Naive B cell (primary cell): ENCODE measurements around the gene ATE1. TPM values are rescaled to one million over a fixed set of nuclear protein-coding genes. Genes with fewer than 3 reads are reported as not detected.
"Not testable (repeated sequence)": the region's sequence is repeated elsewhere in the genome, so short reads cannot be mapped to it uniquely, and the experiment has no call there.

Experiments used
- ATAC-seq, 2 donors: fragments of 150-1000 bp; cut with Tn5 transposase; 2 replicates each; pipeline ENCODE4 v1.10.0; 2021; ENCODE audit warnings: low read depth in 2 of 2, mild to moderate bottlenecking in 2 of 2, moderate library complexity in 2 of 2
- DNase-seq: peaks from one replicate; pipeline ENCODE4 v3.0.0; 2022
- H3K27ac Mint-ChIP-seq, 6 donors: one replicate each; pipeline ENCODE4 v1.8.0; 2020 to 2022; ENCODE audit warnings: mild to moderate bottlenecking in 6 of 6, mixed read lengths in 6 of 6, moderate library complexity in 5 of 6, inconsistent platforms in 2 of 6
- H3K27me3 Mint-ChIP-seq, 3 donors: one replicate each; pipeline ENCODE4 v1.8.0; 2021 to 2022; ENCODE audit warnings: mixed read lengths in 3 of 3, mild to moderate bottlenecking in 1 of 3
- H3K36me3 Mint-ChIP-seq, 2 donors: one replicate each; pipeline ENCODE4 v1.8.0; 2020 to 2022; ENCODE audit warnings: mixed read lengths in 2 of 2, inconsistent platforms in 1 of 2, mild to moderate bottlenecking in 1 of 2
- H3K4me1 Mint-ChIP-seq, 3 donors: one replicate each; pipeline ENCODE4 v1.8.0; 2020 to 2022; ENCODE audit warnings: mixed read lengths in 3 of 3, inconsistent platforms in 1 of 3, mild to moderate bottlenecking in 1 of 3, moderate library complexity in 1 of 3
- H3K4me3 Mint-ChIP-seq, 8 donors: one replicate each; pipeline ENCODE4 v1.8.0; 2020 to 2022; ENCODE audit warnings: mild to moderate bottlenecking in 8 of 8, mixed read lengths in 8 of 8, moderate library complexity in 8 of 8, inconsistent platforms in 2 of 8
- H3K9me3 Mint-ChIP-seq, 7 donors: one replicate each; pipeline ENCODE4 v1.8.0; 2020 to 2022; ENCODE audit warnings: mixed read lengths in 7 of 7, mild to moderate bottlenecking in 5 of 7, inconsistent platforms in 2 of 7, moderate library complexity in 1 of 7
- polyA plus RNA-seq, 6 donors: library from polyadenylated mRNA; unstranded; fragments of 300-500 nt; fragmentation: Illumina TruSeq; gene quantifications; one replicate each; pipeline ENCODE4 v1.2.3, GENCODE V29; 2021; ENCODE audit warnings: low read depth in 6 of 6

Gene ATE1
- polyA plus RNA-seq, 6 donors from 2014 or later = 26.2 to 31.3 (median 30.8) TPM

GRCh38 chr10:121921238-121921931 lies 6.4 kb downstream of the ATE1 start:
- Mint-ChIP-seq H3K27me3 (no peaks in the 10 kb centered on the region), H3K9me3 (peaks cover 0 to 2% (median 0%) of the 10 kb centered on the region in 7 donors), H3K4me3 (no peak overlapping the region), H3K4me1 (peaks cover 8 to 12% (median 9%) of the 10 kb centered on the region in 3 donors), H3K27ac (peak overlapping the region in 1 of 6 donors; percentile 11), H3K36me3 (peaks cover 0 to 8% of the 10 kb centered on the region in 2 donors)
- no peak for DNase-seq
- no peak for ATAC-seq

- Mint-ChIP-seq H3K4me1 (peaks cover 0 to 17% (median 8%) of the 10 kb centered on the region in 3 donors), H3K4me3 (no peak overlapping the region), H3K36me3 (peaks cover 3 to 8% of the 10 kb centered on the region in 2 donors), H3K9me3 (peaks cover 0 to 2% (median 0%) of the 10 kb centered on the region in 7 donors), H3K27ac (peak overlapping the region in 1 of 6 donors; percentile 56), H3K27me3 (no peaks in the 10 kb centered on the region)
- DNase-seq (no peak), ATAC-seq (no peak)
Observed at GRCh38 chr10:121919666-121920065, 8.2 kb downstream of the ATE1 start.

DNA sequence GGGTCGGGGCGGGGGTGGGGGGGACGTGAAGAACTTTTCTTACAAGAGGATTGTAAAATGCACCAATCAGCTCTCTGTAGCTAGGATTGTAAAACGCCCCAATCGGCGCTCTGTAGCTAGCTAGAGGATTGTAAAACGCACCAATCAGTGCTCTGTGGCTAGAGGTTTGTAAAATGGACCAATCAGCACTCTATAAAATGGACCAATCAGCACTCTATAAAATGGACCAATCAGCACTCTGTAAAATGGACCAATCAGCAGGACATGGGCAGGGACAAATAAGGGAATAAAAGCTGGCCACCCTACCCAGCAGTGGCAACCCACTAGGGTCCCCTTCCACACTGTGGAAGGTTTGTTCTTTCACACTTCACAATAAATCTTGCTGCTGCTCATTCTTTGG lies 9.0 kb downstream of the ATE1 start:
- not testable (repeated sequence) for H3K4me3 Mint-ChIP-seq, H3K36me3 Mint-ChIP-seq, ATAC-seq, H3K27me3 Mint-ChIP-seq, H3K9me3 Mint-ChIP-seq, DNase-seq
- Mint-ChIP-seq H3K27ac (peak overlapping the region in 1 of 6 donors; percentile 51), H3K4me1 (peaks cover 0 to 20% (median 8%) of the 10 kb centered on the region in 3 donors)

GRCh38 chr10:121914661-121915060 lies 13.2 kb downstream of the ATE1 start:
- ATAC-seq (no peak), DNase-seq (no peak)
- Mint-ChIP-seq H3K27me3 (no peaks in the 10 kb centered on the region), H3K4me3 (no peak overlapping the region), H3K9me3 (peaks cover 0 to 2% (median 0%) of the 10 kb centered on the region in 7 donors), H3K4me1 (peaks cover 0 to 11% (median 4%) of the 10 kb centered on the region in 3 donors), H3K27ac (no peak overlapping the region), H3K36me3 (peaks cover 5 to 8% of the 10 kb centered on the region in 2 donors)

DNA sequence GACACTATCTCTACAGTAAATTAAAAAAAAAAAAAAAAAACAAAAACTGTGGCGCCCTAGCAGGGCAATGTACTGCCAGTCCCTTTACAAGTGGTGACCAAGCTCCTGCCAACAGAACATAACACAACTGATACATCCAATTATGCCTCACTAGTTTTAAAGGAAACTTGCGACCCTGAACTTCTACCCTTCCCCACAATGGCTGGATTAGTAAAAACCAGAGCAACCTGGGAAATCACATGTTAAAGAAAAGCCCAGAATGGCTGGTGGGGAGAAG lies 16.5 kb downstream of the ATE1 start:
- no peaks in the 10 kb centered on the region for H3K9me3 Mint-ChIP-seq
- ATAC-seq (no peak), DNase-seq (no peak)
- H3K36me3 Mint-ChIP-seq = peaks cover 5 to 12% of the 10 kb centered on the region in 2 donors
- peaks cover 0 to 11% (median 0%) of the 10 kb centered on the region in 3 donors for H3K4me1 Mint-ChIP-seq
- H3K27ac Mint-ChIP-seq = no peak overlapping the region
- H3K4me3 Mint-ChIP-seq = no peak overlapping the region
- H3K27me3 Mint-ChIP-seq = no peaks in the 10 kb centered on the region

- H3K4me3 Mint-ChIP-seq = no peak overlapping the region
- no peak for ATAC-seq
- peaks cover 0 to 11% (median 0%) of the 10 kb centered on the region in 3 donors for H3K4me1 Mint-ChIP-seq
- no peaks in the 10 kb centered on the region for H3K27me3 Mint-ChIP-seq
- peaks cover 5 to 12% of the 10 kb centered on the region in 2 donors for H3K36me3 Mint-ChIP-seq
- H3K27ac Mint-ChIP-seq = peak overlapping the region in 1 of 6 donors; percentile 57
- no peaks in the 10 kb centered on the region for H3K9me3 Mint-ChIP-seq
- DNase-seq = no peak
Observed at GRCh38 chr10:121910673-121911420, 17.0 kb downstream of the ATE1 start.

DNA sequence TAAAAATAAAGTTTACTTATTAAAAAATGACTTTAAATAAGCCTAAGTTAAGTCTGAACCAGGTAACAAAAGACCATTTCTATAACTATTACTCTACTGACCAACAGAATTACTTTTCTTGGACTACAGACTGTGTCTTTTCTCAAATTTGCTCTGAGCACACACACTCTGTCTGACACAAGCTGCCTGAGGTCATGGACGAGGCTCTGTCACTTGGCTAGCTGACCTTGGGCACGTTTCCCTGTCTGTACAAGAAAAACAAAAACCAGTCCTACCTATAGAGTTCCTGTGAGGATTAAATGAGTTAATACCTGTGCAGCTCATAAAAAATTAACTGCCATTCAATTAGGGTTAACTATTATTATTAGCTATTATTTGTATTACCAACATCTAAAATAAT lies 22.9 kb downstream of the ATE1 start:
- DNase-seq (no peak), ATAC-seq (no peak)
- no peaks in the 10 kb centered on the region for H3K9me3 Mint-ChIP-seq
- no peaks in the 10 kb centered on the region for H3K27me3 Mint-ChIP-seq
- peak overlapping the region in 1 of 6 donors; percentile 37 for H3K27ac Mint-ChIP-seq
- no peak overlapping the region for H3K4me3 Mint-ChIP-seq
- peaks cover 0 to 4% of the 10 kb centered on the region in 2 donors for H3K36me3 Mint-ChIP-seq
- H3K4me1 Mint-ChIP-seq = peaks cover 0 to 5% (median 4%) of the 10 kb centered on the region in 3 donors

DNA sequence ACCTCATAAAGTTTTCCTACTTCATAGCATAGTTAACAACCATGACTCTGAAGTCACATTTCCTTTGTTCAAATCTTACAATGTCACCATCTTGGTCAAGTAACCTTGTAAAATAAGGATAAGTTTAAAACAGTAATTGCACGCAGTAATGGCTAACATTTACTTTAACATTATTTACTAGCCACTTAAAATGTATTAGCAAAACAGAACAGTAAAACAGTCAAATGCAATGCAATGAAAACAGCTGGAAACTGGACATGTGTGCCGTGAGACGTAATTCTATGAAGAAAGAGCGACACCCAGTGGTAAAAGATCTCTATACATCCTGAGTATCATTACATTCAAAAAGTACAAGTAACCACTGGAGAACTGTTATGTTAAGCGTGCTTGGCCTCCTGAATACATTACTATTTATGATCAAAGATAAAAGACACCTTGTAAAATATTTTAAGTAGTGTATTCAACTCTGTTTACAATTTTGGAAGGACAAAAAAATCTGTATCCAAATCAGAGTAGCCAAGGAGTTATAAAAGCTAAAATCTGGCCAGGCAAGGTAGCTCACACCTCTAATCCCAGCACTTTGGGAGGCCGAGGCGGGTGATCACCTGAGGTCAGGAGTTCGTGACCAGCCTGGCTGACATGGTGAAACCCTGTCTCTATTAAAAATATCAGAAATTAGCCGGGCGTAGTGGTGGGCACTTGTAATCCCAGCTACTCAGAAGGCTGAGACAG lies 27.2 kb downstream of the ATE1 start:
- no peak overlapping the region for H3K4me3 Mint-ChIP-seq
- no peaks in the 10 kb centered on the region for H3K9me3 Mint-ChIP-seq
- no peaks in the 10 kb centered on the region for H3K27me3 Mint-ChIP-seq
- peak in 1 of 2 donors; percentile 49 for ATAC-seq
- no peak for DNase-seq
- no peaks in the 10 kb centered on the region for H3K36me3 Mint-ChIP-seq
- peak overlapping the region in 2 of 6 donors; percentile 7 to 39 for H3K27ac Mint-ChIP-seq
- H3K4me1 Mint-ChIP-seq = peaks cover 0 to 10% (median 5%) of the 10 kb centered on the region in 3 donors

GRCh38 chr10:121899727-121900126 lies 28.1 kb downstream of the ATE1 start:
- no peaks in the 10 kb centered on the region for H3K9me3 Mint-ChIP-seq

GRCh38 chr10:121891103-121891502 lies 36.7 kb downstream of the ATE1 start:
- peak overlapping the region in 2 of 6 donors; percentile 14 to 29 for H3K27ac Mint-ChIP-seq
- H3K9me3 Mint-ChIP-seq = no peaks in the 10 kb centered on the region
- DNase-seq (no peak), ATAC-seq (no peak)
- H3K27me3 Mint-ChIP-seq = no peaks in the 10 kb centered on the region
- H3K4me1 Mint-ChIP-seq = peaks cover 0 to 7% (median 0%) of the 10 kb centered on the region in 3 donors
- peaks cover 0 to 8% of the 10 kb centered on the region in 2 donors for H3K36me3 Mint-ChIP-seq
- H3K4me3 Mint-ChIP-seq = no peak overlapping the region

More at GRCh38 chr10:121899727-121900126, 28.1 kb downstream of the ATE1 start:
- peaks cover 0 to 10% (median 5%) of the 10 kb centered on the region in 3 donors for H3K4me1 Mint-ChIP-seq
- no peaks in the 10 kb centered on the region for H3K27me3 Mint-ChIP-seq
- H3K4me3 Mint-ChIP-seq = no peak overlapping the region
- H3K36me3 Mint-ChIP-seq = peaks cover 0 to 4% of the 10 kb centered on the region in 2 donors
- no peak overlapping the region for H3K27ac Mint-ChIP-seq
- no peak for DNase-seq
- ATAC-seq = no peak

GRCh38 chr10:121889212-121889611 lies 38.6 kb downstream of the ATE1 start:
- H3K36me3 Mint-ChIP-seq = peaks cover 0 to 4% of the 10 kb centered on the region in 2 donors
- no peak overlapping the region for H3K4me3 Mint-ChIP-seq
- H3K9me3 Mint-ChIP-seq = no peaks in the 10 kb centered on the region
- DNase-seq (no peak), ATAC-seq (no peak)
- H3K27ac Mint-ChIP-seq = no peak overlapping the region
- H3K27me3 Mint-ChIP-seq = no peaks in the 10 kb centered on the region
- peaks cover 0 to 7% (median 0%) of the 10 kb centered on the region in 3 donors for H3K4me1 Mint-ChIP-seq

GRCh38 chr10:121886997-121887622 lies 40.7 kb downstream of the ATE1 start:
- peaks cover 0 to 7% (median 0%) of the 10 kb centered on the region in 3 donors for H3K4me1 Mint-ChIP-seq
- H3K4me3 Mint-ChIP-seq = peak overlapping the region in 1 of 8 donors; percentile 80
- peak overlapping the region in 1 of 6 donors; percentile 15 for H3K27ac Mint-ChIP-seq
- ATAC-seq = peak in 1 of 2 donors; percentile 50
- DNase-seq = no peak
- peaks cover 0 to 4% of the 10 kb centered on the region in 2 donors for H3K36me3 Mint-ChIP-seq
- H3K9me3 Mint-ChIP-seq = no peaks in the 10 kb centered on the region
- no peaks in the 10 kb centered on the region for H3K27me3 Mint-ChIP-seq

GRCh38 chr10:121886181-121886580 lies 41.6 kb downstream of the ATE1 start:
- ATAC-seq = no peak
- Mint-ChIP-seq H3K9me3 (no peaks in the 10 kb centered on the region), H3K27me3 (no peaks in the 10 kb centered on the region), H3K27ac (no peak overlapping the region), H3K36me3 (peaks cover 0 to 4% of the 10 kb centered on the region in 2 donors), H3K4me1 (peaks cover 0 to 7% (median 0%) of the 10 kb centered on the region in 3 donors), H3K4me3 (no peak overlapping the region)
- DNase-seq = no peak
